Kidney epithelial cell (primary cell): ENCODE measurements around the gene TMEM132D. TPM values are rescaled to one million over a fixed set of nuclear protein-coding genes. Genes with fewer than 3 reads are reported as not detected.

Experiments used
- DNase-seq: peaks from one replicate; pipeline ENCODE4 v3.0.0-alpha.2; 2010; ENCODE audit warnings: low read depth
- H3K27me3 ChIP-seq: 2 replicates; pipeline ENCODE4 v1.6.0; 2011; ENCODE audit warnings: low read length; ENCODE audit not compliant: control insufficient read depth, insufficient read depth
- H3K36me3 ChIP-seq: 2 replicates; pipeline ENCODE4 v1.5.1; 2011; ENCODE audit warnings: low read length; ENCODE audit not compliant: control insufficient read depth, insufficient read depth
- H3K4me3 ChIP-seq: 2 replicates; pipeline ENCODE4 v1.5.1; 2011; ENCODE audit warnings: low read depth, mild to moderate bottlenecking, control low read depth, low read length
- total RNA-seq: library from RNA; depleted of rRNA; stranded (reverse); fragments of >200 nt; gene quantifications from 2 replicates; pipeline ENCODE4 v1.2.3, GENCODE V29; 2015
- TF ChIP-seq, protein P1 (sequence below): IDR thresholded peaks from 2 replicates; pipeline ENCODE4 v1.5.1; 2011; ENCODE audit warnings: mild to moderate bottlenecking, moderate library complexity, low read length, control low read depth, inconsistent platforms; ENCODE audit not compliant: insufficient read depth, poor library complexity, severe bottlenecking

TMEM132D gene
- total RNA-seq, 1 donor from 2014 or later: 6.4 TPM

DNA sequence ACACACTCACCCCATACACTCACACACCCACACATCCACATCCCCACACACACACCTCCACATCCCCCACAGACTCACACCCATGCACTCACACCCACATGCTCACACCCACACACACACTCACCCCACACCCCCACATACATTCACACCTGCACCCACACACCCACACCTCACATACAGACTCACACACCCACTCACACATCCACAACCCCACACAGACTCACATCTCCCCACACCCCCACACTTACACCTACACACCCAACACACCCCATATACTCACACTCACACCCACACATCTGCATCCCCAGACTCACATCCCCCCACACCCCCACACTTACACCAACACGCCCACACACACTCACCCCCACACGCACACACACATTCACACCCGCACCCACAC lies 878.8 kb downstream of the TMEM132D start:
- no peak for DNase-seq
- Histone ChIP-seq H3K36me3 (no peaks in the 10 kb centered on the region), H3K4me3 (no peak overlapping the region), H3K27me3 (no peaks in the 10 kb centered on the region)
- TF ChIP-seq, protein P1, sequence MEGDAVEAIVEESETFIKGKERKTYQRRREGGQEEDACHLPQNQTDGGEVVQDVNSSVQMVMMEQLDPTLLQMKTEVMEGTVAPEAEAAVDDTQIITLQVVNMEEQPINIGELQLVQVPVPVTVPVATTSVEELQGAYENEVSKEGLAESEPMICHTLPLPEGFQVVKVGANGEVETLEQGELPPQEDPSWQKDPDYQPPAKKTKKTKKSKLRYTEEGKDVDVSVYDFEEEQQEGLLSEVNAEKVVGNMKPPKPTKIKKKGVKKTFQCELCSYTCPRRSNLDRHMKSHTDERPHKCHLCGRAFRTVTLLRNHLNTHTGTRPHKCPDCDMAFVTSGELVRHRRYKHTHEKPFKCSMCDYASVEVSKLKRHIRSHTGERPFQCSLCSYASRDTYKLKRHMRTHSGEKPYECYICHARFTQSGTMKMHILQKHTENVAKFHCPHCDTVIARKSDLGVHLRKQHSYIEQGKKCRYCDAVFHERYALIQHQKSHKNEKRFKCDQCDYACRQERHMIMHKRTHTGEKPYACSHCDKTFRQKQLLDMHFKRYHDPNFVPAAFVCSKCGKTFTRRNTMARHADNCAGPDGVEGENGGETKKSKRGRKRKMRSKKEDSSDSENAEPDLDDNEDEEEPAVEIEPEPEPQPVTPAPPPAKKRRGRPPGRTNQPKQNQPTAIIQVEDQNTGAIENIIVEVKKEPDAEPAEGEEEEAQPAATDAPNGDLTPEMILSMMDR: no peak
